ENCODE measurements around the gene SYMPK.

SYMPK gene

GRCh38 chr19:45826934-45827333 is 36.0 kb downstream of the SYMPK start:
- no peak for DNase-seq (ENCODE audit: low read depth in 2 of 2, low spot score in 1 of 2)

- no peak for DNase-seq (ENCODE audit: low read depth in 2 of 2, low spot score in 1 of 2)
These were observed 36.7 kb downstream of the SYMPK start for GRCh38 chr19:45825917-45826893.

DNA sequence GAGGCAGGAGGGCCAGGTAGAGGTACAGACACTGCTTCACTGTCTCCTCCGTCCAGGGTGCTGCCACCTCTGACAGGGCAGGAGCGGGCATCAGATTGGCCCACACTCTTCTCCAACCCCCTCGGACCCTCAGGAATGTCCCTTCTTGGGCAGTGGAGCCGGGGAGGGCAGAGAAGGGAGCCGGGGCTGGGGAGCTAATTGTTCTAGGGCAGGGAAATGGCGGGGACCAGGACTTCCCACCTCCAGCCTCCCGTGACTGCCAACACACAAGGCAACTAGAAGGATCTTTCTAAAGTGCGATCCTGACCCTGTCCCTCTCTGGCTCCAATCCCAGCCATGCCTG is 37.7 kb downstream of the SYMPK start:
- DNase-seq (ENCODE audit: low read depth in 2 of 2, low spot score in 1 of 2): no peak

DNA sequence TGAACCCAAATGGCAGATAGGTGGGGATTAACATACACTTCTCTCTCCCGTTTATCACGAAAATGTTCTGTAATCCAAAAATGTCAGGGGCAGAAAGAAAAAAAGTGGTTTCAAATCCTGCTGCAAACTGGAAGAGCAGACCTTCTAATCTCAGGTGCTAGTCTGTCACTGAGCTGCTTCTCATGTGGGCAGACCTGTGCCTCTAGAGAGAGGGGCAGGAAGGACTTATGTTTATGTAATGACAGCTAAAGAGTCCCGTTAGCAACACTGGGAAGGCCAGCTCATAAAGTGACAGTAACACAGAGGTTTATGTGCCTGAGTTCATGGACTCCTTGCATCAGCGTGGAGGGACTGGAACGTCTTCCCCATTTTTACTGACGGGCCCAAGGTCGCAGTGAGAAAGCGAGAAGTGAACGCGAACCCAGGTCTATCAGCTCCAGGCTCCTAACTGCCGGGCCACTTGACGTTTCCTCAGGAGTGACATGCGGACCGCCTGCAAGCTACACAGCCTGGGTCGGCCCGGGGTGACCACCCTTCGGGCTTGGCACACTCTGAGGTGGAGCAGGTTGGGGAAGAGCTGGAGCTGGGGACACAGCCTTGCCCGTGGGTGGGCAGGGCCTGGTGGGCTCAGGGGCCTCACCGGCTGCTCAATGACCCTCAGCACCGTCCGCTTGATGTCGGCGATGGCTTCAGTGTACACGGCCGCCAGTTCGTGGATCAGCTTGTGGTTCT is 38.2 kb downstream of the SYMPK start:
- no peak for DNase-seq (ENCODE audit: low read depth in 2 of 2, low spot score in 1 of 2)

- DNase-seq (ENCODE audit: low read depth in 2 of 2, low spot score in 1 of 2): no peak
These were observed 38.9 kb downstream of the SYMPK start for GRCh38 chr19:45824041-45824471.

DNA sequence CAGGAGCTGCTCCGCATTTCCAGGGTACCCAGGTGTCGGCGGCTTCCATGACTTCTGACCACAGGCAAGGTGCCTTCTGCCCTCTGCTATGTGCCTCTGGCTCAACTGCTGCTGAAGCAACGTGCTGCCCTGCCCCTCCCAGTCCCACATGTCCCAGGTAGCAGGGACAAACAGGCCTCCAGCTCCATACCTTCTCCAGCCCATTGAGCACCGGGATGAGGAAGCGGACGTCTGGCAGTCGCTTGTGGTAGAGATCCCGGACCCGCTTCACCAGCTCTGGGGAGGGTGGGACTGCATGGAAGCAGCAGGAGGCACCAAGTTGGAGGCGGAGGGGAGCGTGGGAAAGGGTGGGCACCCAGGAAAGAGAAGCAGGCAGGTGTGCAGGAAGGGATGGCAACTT is 39.8 kb downstream of the SYMPK start:
- DNase-seq (ENCODE audit: low read depth in 2 of 2, low spot score in 1 of 2): no peak

DNA sequence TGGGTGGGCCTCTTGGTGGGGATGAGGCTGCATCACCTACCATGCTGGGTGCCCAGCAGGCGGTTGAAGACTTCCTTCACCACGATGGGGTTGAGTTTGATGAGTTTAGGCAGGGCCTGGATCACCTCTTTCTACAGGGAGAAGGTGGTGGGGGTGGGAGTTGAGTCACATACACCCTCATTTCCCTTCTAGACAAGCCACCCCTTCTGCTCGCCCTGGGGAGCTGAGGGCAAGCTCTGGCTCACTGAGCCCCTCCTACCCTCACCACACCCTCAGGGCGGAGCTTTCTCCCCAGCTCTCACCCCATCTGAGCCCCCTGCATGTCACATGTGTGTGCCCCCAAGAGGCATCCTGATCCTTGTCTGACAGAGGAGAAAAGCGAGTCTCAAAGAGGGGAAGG is 40.2 kb downstream of the SYMPK start:
- no peak for DNase-seq (ENCODE audit: low read depth in 2 of 2, low spot score in 1 of 2)

- DNase-seq (ENCODE audit: low read depth in 2 of 2, low spot score in 1 of 2): no peak
These were observed 41.4 kb downstream of the SYMPK start for GRCh38 chr19:45821570-45821969.

GRCh38 chr19:45821103-45821521 is 41.8 kb downstream of the SYMPK start:
- DNase-seq (ENCODE audit: low read depth in 2 of 2, low spot score in 1 of 2): no peak

GRCh38 chr19:45820413-45821102 is 42.4 kb downstream of the SYMPK start:
- DNase-seq (ENCODE audit: low read depth in 2 of 2, low spot score in 1 of 2): no peak

DNA sequence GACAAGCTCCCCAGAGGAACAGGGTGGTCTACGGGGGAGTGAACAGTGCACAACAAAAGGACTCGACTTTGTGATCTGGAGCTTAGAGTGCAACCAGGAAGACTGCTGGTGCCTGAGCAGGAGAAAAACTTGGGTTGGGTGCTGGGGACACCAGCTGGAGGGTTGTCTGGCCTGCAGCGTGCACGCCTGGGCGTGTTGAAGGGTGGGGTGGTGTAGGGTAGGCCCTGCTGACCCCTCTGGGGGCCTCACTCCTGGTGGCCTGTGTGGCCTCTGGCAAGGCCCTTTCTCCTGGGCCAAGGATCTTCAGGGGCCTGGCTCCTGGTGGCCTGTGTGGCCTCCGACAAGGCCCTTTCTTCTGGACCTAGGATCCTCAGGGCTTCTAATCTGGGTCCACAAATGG is 43.2 kb downstream of the SYMPK start:
- DNase-seq (ENCODE audit: low read depth in 2 of 2, low spot score in 1 of 2): no peak

DNA sequence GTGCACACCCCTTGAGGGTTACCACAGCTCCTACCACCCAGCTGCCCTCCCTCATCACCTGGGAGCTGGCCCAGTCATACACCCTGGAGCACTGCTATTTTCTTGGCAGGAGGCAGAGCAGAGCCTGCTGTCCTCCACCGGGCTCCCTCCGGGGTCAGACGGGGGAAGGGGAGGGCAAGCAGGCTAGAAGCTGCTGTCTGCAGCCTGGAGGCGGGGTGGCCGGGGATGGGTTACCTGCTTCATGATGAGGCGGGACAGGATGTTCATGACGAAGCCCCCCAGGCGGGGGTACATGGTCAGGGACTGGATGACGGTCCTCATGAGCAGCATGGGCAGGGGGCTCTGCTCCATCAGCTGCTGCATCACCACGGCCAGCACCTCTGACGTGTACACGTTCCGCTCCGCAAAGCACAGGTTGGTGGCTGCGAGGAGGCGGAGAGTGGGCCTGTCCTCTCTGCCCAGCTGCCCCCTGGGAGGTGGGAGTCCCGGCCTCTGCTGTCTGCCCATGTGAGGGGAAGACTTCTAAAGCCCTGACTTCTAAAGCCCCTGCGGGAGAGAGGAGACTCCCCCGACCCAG is 45.1 kb downstream of the SYMPK start:
- DNase-seq (ENCODE audit: low read depth in 2 of 2, low spot score in 1 of 2): no peak

- DNase-seq (ENCODE audit: low read depth in 2 of 2, low spot score in 1 of 2): peak; percentile 93 to 95
These were observed 45.8 kb downstream of the SYMPK start for GRCh38 chr19:45817010-45817724.

DNA sequence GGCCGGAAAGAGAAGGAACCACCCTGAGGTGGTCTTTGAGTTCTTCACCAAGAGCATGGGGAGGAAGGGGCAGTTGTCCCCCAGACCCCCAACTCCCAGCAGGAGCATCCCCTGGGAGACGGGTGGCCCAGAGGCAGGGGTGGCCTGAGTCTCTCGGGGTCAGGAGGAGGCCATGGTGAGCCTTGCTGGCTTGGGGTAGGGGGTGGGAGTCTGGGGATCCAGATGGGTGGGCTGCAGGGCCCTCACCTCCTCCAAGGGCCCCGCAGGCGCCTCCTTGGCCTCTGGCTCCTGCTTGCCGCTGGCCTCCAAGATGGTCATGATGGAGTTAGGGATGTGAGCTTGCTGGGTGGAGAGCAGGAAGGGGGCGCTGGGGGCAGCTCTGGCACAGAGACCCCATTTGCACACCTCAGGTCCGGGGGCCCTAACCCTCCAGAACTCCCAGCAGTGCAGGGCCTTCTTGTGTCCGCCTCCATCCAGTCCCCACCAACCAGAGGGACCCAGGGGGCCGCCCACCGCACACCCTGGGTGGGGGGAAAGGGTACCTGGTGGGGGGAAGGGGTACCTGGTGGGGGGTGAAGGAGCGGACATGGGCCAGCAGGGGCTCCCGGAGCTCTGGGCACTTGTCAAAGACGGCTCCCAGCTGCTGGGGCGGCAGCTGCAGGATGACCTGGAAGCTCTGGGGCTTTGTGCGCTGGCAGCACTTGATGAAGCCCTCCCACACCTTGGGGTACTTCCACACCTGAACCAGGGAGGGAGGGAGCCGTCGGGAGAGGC is 46.5 kb downstream of the SYMPK start:
- no peak for DNase-seq (ENCODE audit: low read depth in 2 of 2, low spot score in 1 of 2)

DNA sequence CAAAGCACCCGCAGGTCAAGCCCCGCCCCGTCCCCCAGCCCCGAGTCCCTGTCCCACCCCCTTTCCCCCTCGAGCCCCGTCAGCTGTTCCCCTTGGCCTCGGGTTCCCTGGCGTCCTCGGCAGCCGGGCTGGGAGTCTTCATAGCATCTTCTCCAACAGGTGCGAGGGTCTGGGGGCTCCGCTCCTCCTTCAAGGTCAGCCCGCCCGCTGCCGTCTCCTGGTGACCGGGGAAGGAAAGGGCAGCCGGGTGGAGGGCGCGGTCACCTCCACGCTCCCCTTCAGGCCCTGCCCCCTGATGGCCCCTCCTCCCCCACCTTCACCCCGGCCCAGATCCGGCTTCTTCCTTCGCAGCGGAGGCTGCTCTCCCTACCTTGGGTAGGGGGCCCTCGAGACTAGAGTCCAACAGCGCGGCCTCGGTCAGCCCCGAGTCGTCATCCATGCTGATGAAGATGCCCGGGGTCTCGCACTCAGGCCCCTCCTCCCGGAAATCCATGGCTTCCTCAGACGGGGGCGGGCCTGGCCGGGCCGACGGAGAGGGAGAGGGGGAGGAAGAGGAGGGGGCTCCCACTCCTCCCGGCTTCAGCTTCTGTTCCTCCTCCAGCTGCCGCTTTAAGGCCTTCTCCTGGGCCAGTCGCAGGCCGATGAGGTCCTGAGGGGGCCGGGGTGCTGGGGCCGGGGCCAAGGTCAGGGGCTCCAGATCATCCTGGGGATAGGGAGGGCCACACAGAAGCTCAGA is 47.3 kb downstream of the SYMPK start:
- DNase-seq (ENCODE audit: low read depth in 2 of 2, low spot score in 1 of 2): no peak

DNA sequence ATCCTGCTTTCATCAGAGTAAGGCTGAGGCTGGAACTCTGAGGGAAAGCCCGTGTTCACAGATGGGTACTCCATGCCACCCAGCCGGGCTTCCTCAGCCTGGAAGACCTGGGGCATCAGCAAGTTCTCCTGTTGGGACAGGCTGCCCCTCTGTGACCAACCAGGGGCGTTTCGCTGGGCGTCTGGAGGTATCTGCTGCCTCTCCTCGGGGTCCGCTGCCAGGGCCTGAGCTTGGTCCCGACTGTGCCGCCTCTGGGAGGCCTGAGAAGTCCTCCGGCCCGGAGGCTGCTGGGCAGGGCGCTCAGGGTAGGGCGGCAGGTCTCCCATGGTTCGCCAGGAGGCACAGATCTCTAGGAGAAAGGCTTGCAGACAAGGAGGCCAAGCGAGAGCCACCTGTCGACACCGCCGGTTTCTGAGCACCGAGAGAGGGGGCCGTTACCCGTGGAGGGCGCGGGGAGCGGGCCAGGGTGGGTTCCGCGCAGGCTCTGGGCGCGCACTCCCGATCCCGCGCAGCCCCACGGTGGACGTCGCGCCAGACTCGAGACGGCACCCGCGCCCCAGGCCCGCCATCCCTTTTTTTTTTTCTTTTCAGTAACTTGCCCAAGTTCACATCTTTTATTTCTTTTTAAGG is 48.0 kb downstream of the SYMPK start, which contains the start of gene RSPH6A:
RSPH6A (minus strand) TSS at position 458 of the 630 bp plus-strand sequence; CDS start at position 326, 132 bp downstream.
- no peak for DNase-seq (ENCODE audit: low read depth in 2 of 2, low spot score in 1 of 2)

DNA sequence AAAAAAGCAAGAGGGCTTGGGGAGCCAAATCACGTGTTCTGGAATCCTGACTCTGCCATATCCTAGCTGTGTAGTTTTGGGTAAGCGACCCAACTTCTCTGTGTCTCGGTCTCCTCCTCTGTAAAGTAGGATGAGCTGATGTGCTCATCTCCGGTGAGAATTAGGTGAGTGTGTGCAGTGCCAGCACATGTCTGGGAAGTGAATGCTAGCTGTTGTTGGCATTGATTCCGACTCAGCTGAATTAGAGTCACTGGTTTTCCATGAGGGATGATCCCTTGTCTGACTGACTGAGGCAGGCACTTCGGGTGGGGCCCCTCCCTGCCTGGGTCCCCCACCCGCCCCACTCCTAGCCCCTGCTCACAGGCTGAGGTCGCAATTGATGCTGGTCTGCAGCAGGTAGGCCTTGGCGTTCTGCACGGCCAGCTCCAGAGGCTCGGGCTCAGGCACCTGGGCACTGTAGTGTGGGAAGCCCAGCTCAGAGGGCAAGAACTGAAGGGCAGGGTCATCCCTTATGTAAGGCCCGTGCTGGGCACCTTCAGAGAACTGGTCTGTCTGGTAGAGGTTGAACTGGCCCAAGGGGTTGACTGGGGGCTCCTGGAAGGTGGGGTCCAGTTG is 48.7 kb downstream of the SYMPK start:
- no peak for DNase-seq (ENCODE audit: low read depth in 2 of 2, low spot score in 1 of 2)

DNA sequence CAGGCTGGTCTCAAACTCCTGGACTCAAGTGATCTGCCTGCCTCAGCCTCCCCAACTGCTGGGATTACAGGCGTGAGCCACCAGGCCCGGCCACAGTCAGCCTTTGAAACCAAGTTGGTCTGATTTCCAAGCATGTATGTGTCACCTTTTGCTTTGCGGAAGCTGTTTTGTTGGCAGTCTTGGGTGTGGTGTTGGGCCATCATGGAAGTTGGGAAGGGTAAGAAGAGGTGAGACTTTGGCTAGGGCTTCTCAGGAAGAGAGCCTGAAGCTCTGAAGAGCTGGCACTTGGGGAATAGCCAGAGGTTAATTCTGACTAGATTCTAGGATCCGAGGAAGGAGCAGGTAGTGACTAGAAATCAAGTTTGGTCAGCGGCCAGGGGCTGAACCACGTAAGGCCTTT is 50.6 kb downstream of the SYMPK start:
- no peak for DNase-seq (ENCODE audit: low read depth in 2 of 2, low spot score in 1 of 2)
